HT-29 (cell line): ENCODE data around the gene AP2A1. TPM values are rescaled to one million over a fixed set of nuclear protein-coding genes. Genes with fewer than 3 reads are reported as not detected.

ENCODE experiments used
- DNase-seq: peaks from one replicate; pipeline ENCODE4 v3.0.0-alpha.2; 2015; ENCODE audit warnings: low spot score
- total RNA-seq: library from RNA; depleted of rRNA; stranded (reverse); fragments of >200 nt; shearing (Covaris generic); gene quantifications from 2 replicates; pipeline ENCODE4 v1.2.3, GENCODE V29; 2014

Gene AP2A1
- total RNA-seq, 1 experiment from 2014 or later: 131 TPM

DNA sequence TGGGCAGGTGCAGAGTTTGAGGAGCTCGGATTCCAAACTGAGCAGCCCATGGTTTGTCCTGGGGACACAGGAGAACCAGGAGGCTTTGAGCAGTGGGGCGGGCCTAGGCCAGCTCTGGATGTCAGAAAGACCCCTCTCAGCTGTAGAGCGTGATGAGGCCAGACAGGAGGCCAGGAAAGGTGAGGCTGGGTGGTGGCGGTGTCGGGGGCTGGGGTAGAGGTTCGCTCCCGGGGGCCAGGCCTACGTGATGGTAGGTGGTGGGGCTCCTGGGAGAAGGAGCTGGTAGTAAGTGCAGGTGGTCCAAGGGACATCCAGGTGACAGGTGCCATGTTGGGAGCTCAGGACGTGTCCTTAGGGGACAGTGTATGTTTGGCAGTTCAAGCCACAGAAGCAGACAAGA, 70.6 kb downstream of the AP2A1 start:
- DNase-seq: no peak

DNA sequence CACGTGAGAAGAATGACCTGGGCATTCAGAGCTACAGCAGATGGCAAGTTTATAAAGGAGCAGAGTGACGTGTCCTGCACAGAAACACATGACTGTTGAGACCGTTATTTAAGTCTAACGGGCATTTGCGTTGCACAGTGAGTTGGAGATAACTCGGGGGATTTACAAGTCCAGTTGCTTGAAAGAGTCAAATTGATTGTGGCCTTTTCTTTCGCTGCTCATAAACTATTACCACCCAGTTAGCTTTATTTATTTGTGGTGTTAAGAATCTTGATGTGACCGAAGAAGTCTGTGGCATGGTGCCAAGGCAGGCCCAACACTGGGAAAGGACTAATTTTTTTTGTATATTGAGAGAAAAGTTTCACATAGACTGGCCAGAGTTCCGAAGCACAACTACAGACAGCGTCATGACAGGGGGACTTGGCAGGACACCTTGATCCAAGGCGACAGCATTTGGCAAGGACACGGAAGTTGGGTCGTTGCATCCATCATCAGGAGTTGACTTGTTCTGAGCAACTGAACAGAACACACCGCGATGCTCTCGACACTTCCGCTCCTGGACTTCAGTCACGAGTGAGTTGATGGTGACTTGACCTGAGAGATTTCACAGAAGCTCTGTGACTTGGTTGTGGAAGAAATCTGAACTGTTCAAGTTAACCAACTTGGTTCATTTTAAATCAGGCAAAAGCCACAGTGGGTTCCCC, 72.2 kb downstream of the AP2A1 start:
- no peak for DNase-seq

DNA sequence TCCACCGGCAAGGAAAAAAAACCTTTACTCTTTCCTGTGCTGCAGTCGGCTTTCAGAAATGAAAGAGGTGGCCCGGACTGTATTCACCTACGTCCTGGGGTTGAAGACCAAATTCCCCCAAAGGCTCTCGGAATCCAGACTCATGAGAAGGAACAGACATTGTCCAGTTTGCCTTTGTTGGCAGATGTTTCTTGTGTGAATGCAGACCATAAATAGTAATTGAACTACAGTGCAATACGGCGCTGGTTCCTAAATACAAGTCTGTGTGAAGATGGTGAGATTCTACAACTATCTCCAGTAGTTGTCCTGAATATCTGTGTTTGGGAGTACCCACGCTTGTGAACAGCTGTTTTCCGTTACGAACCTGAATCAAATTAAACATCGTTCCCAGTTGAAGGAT, 72.9 kb downstream of the AP2A1 start:
- DNase-seq: no peak

DNA sequence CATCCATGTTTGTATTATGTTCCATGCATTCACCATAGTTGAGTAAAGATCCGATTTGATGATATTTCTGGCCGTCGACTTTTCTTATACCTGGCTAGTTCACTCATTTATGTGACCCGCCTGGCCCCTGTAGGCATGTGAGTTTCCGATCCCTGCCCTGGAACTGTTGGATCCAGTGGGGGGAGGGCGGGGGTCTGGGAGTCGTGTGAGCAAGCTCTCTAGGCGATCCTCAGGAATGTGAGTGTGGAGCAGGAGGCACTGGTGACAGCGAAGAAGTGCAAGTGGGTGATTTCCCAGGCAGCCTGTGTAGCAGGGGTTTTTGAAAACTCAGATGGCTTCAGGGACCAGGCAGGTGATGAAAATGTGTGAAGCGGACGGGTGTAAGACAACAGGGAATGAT, 73.5 kb downstream of the AP2A1 start:
- no peak for DNase-seq

DNA sequence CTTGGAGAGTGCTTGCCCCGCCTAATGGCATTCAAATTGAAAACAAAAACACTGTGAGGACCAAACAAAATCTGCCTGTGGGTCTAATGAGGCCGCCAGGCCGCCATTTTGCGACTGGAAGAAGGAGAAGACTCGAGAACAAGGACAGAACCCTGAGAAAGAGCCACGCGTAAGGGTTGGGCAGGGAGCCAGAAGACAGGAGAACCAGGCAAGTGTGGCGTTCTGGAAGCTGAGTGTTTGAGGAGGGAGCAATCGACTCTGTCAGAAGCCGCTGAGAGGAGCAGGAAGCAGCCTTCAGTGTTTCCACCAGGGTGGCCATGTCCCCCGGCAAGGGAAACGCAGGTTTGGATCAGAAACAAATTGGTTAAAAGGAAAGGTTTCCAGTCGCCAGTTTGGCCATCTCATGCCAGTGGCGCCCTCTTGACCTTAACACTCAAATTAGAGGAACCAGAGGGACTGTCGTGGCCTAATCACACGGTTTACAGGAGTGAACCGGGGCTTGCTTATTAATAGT, 74.0 kb downstream of the AP2A1 start:
- no peak for DNase-seq

DNA sequence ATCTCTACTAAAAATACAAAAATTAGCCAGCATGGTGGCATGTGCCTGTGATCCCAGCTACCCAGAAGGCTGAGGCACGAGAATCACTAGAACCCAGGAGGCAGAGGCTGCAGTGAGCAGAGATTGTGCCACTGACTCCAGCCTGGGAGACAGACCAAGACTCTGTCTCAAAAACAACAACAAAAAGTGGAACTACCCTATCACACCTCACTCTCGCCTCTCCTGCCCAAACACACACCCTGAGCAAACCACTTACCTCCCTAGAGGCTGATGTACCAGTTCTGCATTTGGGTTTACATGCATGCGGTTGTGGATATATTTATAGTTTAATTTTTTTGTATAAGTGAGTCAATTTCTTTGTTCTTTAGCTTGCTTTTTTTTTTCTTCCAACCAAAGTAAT, 76.5 kb downstream of the AP2A1 start:
- DNase-seq: no peak

DNA sequence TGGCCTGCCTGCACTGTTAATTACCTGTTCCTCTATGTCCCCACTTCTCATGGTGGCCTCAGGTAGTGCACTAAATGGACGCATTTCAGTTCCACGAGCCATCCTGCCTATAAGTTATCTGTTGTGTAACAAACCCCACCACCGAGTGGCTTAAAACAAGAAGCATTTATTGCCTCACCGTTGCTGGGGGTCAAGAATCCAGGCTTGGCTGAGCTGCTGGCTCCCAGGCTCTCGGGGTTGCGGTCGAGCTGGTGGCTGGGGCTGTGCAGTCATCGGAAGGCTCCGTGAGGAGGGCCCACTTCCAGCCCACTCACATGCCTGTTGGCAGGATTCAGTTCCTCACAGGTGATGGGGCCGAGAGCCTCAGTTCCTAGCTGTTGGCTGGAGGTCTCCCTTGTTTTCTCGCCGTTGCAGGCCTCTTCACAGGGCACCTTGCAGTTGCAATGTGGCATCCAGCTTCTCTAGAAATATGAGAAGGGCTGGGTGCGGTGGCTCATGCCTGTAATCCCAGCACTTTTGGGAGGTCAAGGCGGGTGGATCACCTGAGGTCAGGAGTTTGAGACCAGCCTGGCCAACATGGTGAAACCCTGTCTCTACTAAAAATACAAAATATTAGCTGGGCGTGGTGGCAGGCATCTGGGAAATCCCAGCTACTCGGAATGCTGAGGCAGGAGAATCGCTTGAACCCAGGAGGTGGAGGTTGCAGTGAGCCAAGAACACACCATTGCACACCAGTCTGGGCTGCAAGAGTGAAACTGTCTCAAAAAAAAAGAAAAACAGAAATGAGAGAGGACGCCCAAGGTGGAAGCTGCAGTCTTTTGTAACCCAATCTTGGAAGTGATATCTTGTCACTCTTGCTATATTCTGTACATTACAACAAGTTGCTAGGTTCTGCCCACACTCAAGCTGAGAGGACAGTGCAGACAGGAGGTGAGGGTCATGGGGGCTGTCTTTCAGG, 77.6 kb downstream of the AP2A1 start:
- DNase-seq: no peak

DNA sequence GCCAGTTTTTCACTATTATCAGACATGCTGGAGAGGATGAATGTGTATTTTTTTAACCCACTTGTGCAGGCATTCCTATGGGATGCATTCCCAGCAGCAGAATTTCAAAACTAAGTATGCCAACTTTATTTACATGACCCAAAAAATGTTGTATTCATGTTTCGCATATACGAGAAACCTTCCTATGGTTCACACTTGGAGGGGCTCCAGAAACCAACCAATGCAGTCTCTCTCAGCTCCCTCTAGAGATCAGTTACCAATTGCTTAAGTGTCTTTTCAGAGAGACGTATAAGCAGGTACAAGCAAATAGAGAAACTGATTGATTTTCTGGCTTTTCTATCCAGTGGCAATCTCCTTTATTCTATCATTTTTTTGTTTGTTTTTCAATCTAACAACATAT, 78.6 kb downstream of the AP2A1 start:
- no peak for DNase-seq

DNA sequence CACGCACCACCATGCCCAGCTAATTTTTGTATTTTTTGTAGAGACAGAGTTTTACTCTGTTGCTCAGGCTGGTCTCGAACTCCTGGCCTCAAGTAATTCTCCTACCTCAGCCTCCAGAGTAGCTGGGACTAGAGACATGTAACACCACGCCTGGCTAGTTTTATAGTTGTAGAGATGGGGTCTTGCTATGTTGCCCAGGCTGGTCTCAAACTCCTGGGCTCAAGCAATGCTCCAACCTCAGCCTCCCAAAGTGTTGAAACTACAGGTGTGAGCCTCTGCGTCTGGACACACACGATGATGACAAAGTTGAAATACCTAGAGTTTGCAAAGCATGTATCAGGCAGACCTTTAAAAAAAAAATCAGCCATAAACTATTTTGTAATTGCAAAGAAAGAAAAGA, 79.6 kb downstream of the AP2A1 start:
- no peak for DNase-seq

DNA sequence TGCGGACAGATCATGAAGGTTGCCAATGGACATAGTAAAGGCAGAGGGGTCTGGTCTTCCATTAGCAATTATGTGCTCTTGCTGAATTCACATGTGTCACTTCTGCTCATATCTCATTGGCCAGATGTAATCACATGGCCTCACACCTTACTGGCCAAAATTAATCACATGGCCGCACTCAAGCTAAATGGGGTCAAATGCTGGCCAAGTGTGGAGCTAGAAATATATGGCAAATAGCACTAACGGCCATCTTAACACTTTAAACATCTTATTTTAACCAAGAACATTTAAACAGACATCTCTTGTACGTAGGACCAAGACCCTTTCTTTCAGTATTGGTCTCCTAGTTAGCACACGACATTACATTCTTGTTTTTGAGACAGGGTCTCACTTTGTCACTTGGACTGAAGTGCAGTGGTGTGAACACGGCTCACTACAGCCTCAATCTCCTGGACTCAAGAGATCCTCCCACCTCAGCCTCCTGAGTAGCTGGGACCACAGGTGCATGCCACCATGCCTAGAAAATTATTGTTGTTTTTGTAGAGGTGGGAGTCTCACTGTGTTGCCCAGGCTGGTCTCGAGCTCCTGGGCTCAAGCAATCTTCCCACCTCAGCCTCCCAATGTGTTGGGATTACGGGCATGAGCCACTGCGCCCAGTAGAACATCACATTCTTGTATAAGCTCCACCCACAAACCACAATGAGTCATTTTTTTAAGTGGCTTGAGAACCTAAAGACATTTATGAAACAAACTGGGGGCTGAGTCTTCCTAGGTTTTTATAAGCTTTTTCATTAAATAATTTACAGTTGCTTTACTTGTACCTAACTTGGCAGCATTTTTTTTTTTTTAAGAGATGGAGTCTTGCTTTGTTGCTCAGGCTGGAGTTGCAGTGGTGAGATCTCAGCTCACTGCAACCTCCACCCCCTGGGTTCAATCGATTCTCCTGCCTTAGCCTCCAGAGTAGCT, 81.2 kb downstream of the AP2A1 start:
- DNase-seq: peak; percentile 85

DNA sequence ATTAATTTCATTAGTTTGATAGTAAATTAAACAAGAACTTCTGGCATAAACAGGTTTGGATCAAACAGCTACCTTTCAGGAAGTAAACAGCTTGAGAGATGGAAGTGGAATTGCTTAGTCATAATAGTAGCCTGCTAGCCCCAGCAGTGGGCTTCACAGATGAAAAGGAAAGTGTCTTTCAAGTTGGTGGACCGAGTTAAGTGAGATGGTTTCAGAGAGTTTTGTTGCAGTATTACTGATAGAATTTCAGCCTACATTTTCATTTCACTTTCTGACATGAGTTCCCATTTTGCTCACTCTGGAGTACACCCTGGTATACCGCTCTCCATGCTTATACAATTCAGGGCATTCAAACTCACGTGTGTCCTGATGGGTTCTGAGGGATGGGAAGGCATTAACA, 82.1 kb downstream of the AP2A1 start:
- DNase-seq: no peak

DNA sequence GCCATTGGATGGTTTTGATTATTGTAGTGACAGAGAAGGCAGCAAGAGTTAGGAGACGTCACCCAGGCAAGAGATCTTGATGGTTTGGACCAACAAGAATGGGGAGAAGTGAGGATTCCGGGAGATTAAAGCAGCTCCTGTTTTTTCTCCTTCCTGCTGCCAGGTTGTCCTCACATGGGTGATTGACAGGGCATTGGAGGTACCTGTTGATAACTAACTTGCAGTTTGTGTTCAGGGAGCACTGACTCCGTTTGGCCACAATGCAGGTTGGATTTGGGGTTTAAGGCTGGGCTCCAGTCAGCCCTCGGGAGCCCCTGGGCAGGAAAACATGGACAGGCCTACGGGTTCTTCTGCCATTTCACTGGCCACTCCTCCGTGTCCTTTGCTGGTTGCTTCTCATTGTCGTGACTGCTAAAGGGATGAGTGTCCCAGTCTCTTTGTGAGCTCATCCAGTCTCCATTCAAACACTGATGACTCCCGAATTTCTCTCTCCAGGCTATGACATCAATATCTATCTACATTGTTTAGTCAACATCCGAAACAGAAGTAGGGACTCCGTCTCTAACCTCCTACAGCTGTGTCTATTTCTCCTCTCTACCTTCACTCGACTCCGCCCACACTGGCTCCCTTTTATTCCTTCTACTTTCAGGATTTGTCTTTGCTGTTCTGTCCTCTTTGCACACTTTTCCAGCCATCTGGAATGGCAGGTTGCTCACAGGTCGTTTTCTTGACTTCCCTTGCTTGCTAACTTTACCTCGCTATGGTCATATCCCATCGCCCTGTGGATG, 82.8 kb downstream of the AP2A1 start:
- DNase-seq: peak; percentile 28

DNA sequence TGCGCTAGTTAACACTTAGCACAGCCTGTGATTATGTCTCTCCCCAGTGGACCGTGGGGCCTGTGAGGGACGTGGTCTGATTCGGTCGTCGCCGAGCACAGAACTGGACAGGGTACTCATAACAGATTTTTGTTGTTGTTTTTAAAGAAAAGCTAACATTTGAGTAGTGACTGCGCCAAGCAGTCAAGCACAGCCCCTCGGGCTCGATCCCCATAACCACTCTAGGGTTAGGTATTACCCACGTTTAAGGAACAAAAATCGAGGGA, 83.4 kb downstream of the AP2A1 start:
- no peak for DNase-seq

DNA sequence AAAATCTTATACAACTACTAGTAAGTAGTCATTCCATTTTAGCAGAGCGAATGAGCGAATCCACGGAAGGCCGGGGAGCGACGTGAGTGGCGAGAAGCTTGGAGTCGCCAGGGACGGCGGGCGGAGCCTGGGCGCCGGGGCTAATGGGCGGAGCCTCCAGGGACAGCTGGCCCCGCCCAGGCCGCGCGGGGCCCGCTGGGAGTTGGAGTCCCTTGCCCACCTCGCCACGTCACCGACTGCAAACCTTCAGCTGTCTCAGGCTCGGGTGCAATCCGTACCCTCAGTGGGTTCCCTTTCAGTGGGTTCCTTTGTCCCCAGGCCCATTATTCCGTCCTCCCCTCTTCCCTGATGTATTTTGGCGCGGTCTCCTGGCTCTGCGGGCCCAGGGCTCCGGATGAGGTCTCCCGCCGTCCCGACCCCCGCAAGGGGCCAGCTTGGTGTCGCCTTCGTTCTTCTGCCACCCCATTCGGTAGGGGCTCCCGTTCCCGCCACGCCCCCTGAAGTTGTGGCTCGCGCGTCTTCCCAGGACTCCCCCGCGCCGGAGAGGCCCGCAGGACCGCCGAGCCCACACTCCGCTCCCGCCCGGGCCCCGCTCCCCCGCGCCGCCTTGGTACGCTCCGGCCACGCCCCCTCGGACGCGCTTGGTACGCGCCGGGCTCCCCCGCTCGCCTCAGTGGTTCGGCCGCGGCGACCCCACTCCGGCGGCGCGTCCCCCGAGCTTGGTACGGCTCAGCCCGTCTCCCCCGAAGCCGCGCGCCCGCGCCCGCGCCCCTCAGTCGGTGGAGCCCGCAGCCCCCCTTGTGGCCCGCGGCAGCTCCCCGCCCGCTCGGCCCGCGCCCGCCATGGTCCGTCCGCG, 83.9 kb downstream of the AP2A1 start, which contains the start of gene PTOV1:
PTOV1 (plus strand) TSS at position 673 of the 856 bp plus-strand sequence.
- DNase-seq: peak; percentile 99

DNA sequence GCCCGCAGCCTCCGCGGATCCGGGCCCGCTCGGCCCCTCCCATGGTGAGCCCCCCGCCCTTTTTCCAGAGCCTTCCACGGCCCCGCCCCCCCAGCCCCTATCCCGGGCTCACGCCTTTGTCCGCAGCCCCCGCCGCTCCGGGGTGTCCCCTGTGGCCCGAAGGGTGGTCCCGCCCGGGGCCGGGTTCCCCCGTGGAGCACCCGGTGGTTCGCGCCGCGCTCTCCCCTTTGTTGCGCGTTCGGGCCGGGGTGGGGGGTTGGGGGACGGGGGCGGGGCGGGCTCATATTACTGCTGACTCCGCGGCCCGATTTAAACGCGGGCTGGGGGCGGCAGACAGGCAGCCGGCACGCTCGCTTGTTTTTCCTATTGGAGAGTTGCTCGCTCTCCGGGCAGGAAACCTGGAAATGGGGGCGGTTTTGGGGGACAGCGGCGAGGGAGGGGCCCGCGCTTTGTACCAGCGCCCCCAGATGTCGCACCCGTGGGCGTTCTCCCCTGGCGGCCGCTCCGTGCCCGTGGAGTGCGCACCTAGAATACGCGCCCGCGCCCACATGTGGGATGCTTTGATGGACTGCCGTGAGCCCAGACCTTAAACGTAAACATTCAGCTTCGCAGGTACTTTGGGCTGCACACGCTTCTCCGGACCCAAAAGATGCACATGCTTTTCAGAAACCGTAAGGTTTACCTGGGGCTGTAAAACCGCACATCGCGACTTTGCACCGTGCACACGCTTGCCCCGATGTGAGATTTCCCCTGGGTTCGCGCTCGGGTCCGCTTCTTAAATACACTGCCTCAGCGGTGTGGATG, 84.9 kb downstream of the AP2A1 start:
- peak; percentile 38 for DNase-seq

DNA sequence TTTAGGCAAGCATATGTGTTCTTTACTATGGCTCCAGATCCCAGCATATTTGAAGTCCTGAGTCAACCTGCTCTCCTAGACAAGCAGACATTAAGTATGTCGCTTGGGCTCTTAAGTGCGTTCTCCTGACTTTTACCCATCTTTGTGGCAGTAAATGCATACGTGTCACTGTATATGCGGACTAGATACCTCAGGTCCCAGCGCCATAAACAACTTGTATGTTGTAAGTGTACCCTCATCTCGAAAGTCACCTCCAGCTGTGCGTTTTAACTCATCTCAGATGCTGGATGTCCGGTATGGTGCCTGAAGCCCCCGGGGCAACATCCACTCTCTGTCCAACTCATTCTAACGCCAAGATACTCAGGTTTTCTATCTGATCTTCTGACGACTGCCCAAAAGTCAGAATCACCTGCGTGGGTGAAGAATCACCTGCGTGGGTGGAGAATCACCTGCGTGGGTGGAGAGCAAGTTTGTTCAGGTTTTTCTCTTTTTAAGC, 85.9 kb downstream of the AP2A1 start:
- DNase-seq: peak; percentile 16

DNA sequence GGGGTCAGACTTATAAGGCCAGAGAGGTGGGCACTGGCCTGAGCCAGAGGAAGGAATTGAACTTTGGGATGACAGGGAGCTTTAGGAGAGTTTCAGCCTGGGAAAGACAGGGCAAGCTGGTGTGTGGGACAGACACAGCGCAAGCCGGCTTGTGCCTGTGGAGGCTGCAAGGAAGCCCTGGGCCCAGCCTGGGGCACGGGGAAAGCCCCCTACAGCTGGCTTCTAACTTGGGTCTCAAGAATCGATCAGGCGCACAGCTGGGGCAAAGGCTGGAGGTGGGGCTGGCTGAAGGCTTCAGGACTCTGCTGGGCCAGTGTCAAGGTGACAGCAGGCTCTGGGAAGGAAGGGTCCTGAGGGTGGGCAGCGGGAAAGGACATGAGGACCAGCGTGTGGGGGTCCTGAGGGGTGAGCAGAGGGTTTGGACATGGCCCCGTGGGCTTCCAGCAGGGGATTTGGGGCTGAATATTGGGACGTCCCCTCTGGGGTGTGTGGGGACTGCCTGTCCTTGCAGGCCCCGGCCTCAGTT, 87.1 kb downstream of the AP2A1 start:
- DNase-seq: no peak
